ENCODE measurements around the gene CDK5. TPM values are rescaled to one million over a fixed set of nuclear protein-coding genes. Genes with fewer than 3 reads are reported as not detected.

CDK5 gene
- total and polyA plus RNA-seq, 9 of the 15 experiments (the other 6 are each of a cell fraction or from before 2014, with no cell fraction given): 3.2 to 38.0 (median 27.5) TPM

- TF ChIP-seq TCF15 (CRISPR knock-in tag; IDR thresholded peaks at IDR 0.05) (no peak), TCF3 (CRISPR knock-in tag; IDR thresholded peaks at IDR 0.05) (peak; percentile 16; the same call in 1 of the 2 replicates), ZBTB40 (IDR thresholded peaks at IDR 0.05) (peak; percentile 49), ZBTB40 (CRISPR knock-in tag; IDR thresholded peaks at IDR 0.05) (no peak), CTCFL (IDR thresholded peaks at IDR 0.05; ENCODE audit: borderline replicate concordance, insufficient read depth, low read depth, low read length, poor library complexity, severe bottlenecking) (no peak), SREBF2 (CRISPR knock-in tag; IDR thresholded peaks at IDR 0.05) (0 out of 2 replicates have a peak, but pooled peaks have one; percentile 56), ZFP1 (CRISPR knock-in tag; IDR thresholded peaks at IDR 0.05) (no peak), KDM5B (IDR thresholded peaks at IDR 0.05; ENCODE audit: insufficient replicate concordance, low read depth, low read length) (no peak), SMAD4 (CRISPR knock-in tag; conservative IDR thresholded peaks at IDR 0.05) (peak; percentile 50; the same call in 1 of the 2 replicates), RCOR1 (IDR thresholded peaks at IDR 0.05; ENCODE audit: borderline replicate concordance in 1 of 2, low read depth in 2 of 2, low read length in 2 of 2) (peak; percentile 52 to 74; a peak in 3 of 4 replicates), JUND (IDR thresholded peaks at IDR 0.05; ENCODE audit: borderline replicate concordance, low read depth, low read length) (0 out of 2 replicates have a peak, but pooled peaks have one; percentile 13), JUND (tag; IDR thresholded peaks at IDR 0.05; ENCODE audit: borderline replicate concordance, low read depth, low read length) (no peak), HSF4 (CRISPR knock-in tag; IDR thresholded peaks at IDR 0.05; ENCODE audit: borderline replicate concordance) (no peak), ZBTB34 (CRISPR knock-in tag; IDR thresholded peaks at IDR 0.05) (no peak), CTBP1 (IDR thresholded peaks at IDR 0.05; ENCODE audit: borderline replicate concordance) (0 out of 2 replicates have a peak, but pooled peaks have one; percentile 25)
Observed at GRCh38 chr7:151091431-151091830, 33.7 kb upstream of the CDK5 start (continued).

Data from K562 (cell line).